Activated CD4-positive, alpha-beta T cell treated with anti-CD3 and anti-CD28 coated beads, Interleukin-2, amount 50 U/mL, for 4 hours (primary cell): ENCODE measurements around the gene SYCP2L.
"Not testable (repeated sequence)": the region's sequence is repeated elsewhere in the genome, so short reads cannot be mapped to it uniquely, and the experiment has no call there.

Experiments used
- DNase-seq, 2 experiments: peaks; one replicate each; pipeline ENCODE4 v3.0.0-alpha.2; 2020

The SYCP2L gene

GRCh38 chr6:10886691-10887502 lies at the start of gene SYCP2L:
Gene SYCP2L (plus strand): TSS chr6:10887052. CDS start chr6:10887127, 75 bp downstream.
- no peak for DNase-seq

- DNase-seq: no peak
Measured at GRCh38 chr6:10837622-10837994, 49.2 kb upstream of the SYCP2L start.

- peak; percentile 77 for DNase-seq
Measured at GRCh38 chr6:10837995-10838793, 48.7 kb upstream of the SYCP2L start, which contains the start of gene MAK. Gene MAK (minus strand): TSS chr6:10838539. CDS start chr6:10830648, 7,891 bp downstream.

GRCh38 chr6:10838794-10839333 lies 48.0 kb upstream of the SYCP2L start:
- no peak for DNase-seq

GRCh38 chr6:10843554-10843953 lies 43.3 kb upstream of the SYCP2L start:
- DNase-seq: no peak

- DNase-seq: no peak
Measured at GRCh38 chr6:10847684-10848083, 39.2 kb upstream of the SYCP2L start.

GRCh38 chr6:10849901-10850300 lies 37.0 kb upstream of the SYCP2L start:
- DNase-seq: no peak

GRCh38 chr6:10850728-10851127 lies 36.1 kb upstream of the SYCP2L start:
- DNase-seq: no peak

- no peak for DNase-seq
Measured at GRCh38 chr6:10852361-10852960, 34.4 kb upstream of the SYCP2L start.

GRCh38 chr6:10853849-10854300 lies 33.0 kb upstream of the SYCP2L start:
- not testable (repeated sequence) for DNase-seq

GRCh38 chr6:10854922-10855632 lies 31.8 kb upstream of the SYCP2L start:
- DNase-seq: no peak

- no peak for DNase-seq
Measured at GRCh38 chr6:10857259-10857658, 29.6 kb upstream of the SYCP2L start.

GRCh38 chr6:10861086-10861485 lies 25.8 kb upstream of the SYCP2L start:
- no peak for DNase-seq

GRCh38 chr6:10862361-10862760 lies 24.5 kb upstream of the SYCP2L start:
- DNase-seq: no peak

- not testable (repeated sequence) for DNase-seq
Measured at GRCh38 chr6:10863031-10863430, 23.8 kb upstream of the SYCP2L start.

- not testable (repeated sequence) for DNase-seq
Measured at GRCh38 chr6:10866709-10867108, 20.1 kb upstream of the SYCP2L start.

- no peak for DNase-seq
Measured at GRCh38 chr6:10867952-10868351, 18.9 kb upstream of the SYCP2L start.

GRCh38 chr6:10873374-10873773 lies 13.5 kb upstream of the SYCP2L start:
- DNase-seq: no peak

GRCh38 chr6:10874207-10874606 lies 12.6 kb upstream of the SYCP2L start:
- no peak for DNase-seq

GRCh38 chr6:10875026-10875425 lies 11.8 kb upstream of the SYCP2L start:
- no peak for DNase-seq

- no peak for DNase-seq
Measured at GRCh38 chr6:10877012-10877411, 9.8 kb upstream of the SYCP2L start.

GRCh38 chr6:10877871-10878270 lies 9.0 kb upstream of the SYCP2L start:
- no peak for DNase-seq
